Ishikawa (cell line): ENCODE measurements around the gene TBXAS1.

ENCODE experiments used
- CEBPB ChIP-seq: IDR thresholded peaks from 2 replicates; pipeline ENCODE4 v1.6.1; 2012
- CREB1 ChIP-seq: IDR thresholded peaks from 2 replicates; pipeline ENCODE4 v1.6.1; 2012; ENCODE audit warnings: low read depth
- EGR1 ChIP-seq: IDR thresholded peaks from 2 replicates; pipeline ENCODE4 v1.6.1; 2012
- EP300 ChIP-seq: IDR thresholded peaks from 2 replicates; pipeline ENCODE4 v1.6.1; 2012; ENCODE audit warnings: borderline replicate concordance
- FOXM1 ChIP-seq: IDR thresholded peaks from 2 replicates; pipeline ENCODE4 v1.6.1; 2012; ENCODE audit warnings: low read depth, borderline replicate concordance
- MAX ChIP-seq: IDR thresholded peaks from 2 replicates; pipeline ENCODE4 v1.6.1; 2012
- NFIC ChIP-seq: IDR thresholded peaks from 2 replicates; pipeline ENCODE4 v1.6.1; 2012
- RAD21 ChIP-seq: IDR thresholded peaks from 2 replicates; pipeline ENCODE4 v1.6.1; 2012; ENCODE audit warnings: low read depth
- TAF1 ChIP-seq: IDR thresholded peaks from 2 replicates; pipeline ENCODE4 v1.6.1; 2012; ENCODE audit warnings: low read depth, mild to moderate bottlenecking
- TCF12 ChIP-seq: IDR thresholded peaks from 2 replicates; pipeline ENCODE4 v1.6.1; 2012; ENCODE audit warnings: low read depth
- TEAD4 ChIP-seq: IDR thresholded peaks from 2 replicates; pipeline ENCODE4 v1.6.1; 2012
- YY1 ChIP-seq: IDR thresholded peaks from 2 replicates; pipeline ENCODE4 v1.6.1; 2012; ENCODE audit warnings: low read depth
- ZBTB7A ChIP-seq: IDR thresholded peaks from 2 replicates; pipeline ENCODE4 v1.6.1; 2012; ENCODE audit warnings: low read depth
- TF ChIP-seq, protein P1 (sequence below): IDR thresholded peaks from 2 replicates; pipeline ENCODE4 v1.6.1; 2012
- TF ChIP-seq, protein P2 (sequence below): IDR thresholded peaks from 2 replicates; pipeline ENCODE4 v1.6.1; 2012; ENCODE audit warnings: low read depth, mild to moderate bottlenecking

Gene TBXAS1

GRCh38 chr7:139884441-139884840 lies 55.4 kb downstream of the TBXAS1 start:
- TF ChIP-seq MAX (no peak), EGR1 (no peak), TAF1 (no peak), TEAD4 (no peak), ZBTB7A (no peak), NFIC (no peak), CEBPB (no peak), EP300 (no peak), CREB1 (no peak), YY1 (no peak), TCF12 (no peak), FOXM1 (no peak), RAD21 (no peak)
- TF ChIP-seq, protein P1, sequence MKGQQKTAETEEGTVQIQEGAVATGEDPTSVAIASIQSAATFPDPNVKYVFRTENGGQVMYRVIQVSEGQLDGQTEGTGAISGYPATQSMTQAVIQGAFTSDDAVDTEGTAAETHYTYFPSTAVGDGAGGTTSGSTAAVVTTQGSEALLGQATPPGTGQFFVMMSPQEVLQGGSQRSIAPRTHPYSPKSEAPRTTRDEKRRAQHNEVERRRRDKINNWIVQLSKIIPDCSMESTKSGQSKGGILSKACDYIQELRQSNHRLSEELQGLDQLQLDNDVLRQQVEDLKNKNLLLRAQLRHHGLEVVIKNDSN = no peak
- TF ChIP-seq, protein P2, sequence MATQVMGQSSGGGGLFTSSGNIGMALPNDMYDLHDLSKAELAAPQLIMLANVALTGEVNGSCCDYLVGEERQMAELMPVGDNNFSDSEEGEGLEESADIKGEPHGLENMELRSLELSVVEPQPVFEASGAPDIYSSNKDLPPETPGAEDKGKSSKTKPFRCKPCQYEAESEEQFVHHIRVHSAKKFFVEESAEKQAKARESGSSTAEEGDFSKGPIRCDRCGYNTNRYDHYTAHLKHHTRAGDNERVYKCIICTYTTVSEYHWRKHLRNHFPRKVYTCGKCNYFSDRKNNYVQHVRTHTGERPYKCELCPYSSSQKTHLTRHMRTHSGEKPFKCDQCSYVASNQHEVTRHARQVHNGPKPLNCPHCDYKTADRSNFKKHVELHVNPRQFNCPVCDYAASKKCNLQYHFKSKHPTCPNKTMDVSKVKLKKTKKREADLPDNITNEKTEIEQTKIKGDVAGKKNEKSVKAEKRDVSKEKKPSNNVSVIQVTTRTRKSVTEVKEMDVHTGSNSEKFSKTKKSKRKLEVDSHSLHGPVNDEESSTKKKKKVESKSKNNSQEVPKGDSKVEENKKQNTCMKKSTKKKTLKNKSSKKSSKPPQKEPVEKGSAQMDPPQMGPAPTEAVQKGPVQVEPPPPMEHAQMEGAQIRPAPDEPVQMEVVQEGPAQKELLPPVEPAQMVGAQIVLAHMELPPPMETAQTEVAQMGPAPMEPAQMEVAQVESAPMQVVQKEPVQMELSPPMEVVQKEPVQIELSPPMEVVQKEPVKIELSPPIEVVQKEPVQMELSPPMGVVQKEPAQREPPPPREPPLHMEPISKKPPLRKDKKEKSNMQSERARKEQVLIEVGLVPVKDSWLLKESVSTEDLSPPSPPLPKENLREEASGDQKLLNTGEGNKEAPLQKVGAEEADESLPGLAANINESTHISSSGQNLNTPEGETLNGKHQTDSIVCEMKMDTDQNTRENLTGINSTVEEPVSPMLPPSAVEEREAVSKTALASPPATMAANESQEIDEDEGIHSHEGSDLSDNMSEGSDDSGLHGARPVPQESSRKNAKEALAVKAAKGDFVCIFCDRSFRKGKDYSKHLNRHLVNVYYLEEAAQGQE = no peak

DNA sequence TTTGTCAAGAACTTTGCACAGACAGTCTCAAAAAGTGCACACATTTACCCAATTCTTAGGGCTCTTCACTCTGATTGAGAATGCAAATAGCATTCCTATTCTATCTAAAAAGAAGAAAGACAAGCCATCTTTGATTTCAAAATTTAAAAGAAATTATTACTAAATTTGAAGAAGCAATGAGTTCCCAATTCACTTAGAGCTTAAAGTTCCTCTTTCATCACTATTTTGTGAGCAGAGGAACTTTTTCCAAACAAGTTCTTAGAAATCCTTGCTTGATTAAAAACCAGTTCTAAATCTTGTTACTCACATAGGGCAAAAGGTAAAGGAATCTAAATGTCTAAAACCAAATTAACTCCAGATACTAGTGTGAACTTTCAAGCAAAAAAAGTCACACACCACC lies 56.4 kb downstream of the TBXAS1 start:
- TF ChIP-seq FOXM1 (no peak), TAF1 (no peak), TEAD4 (no peak), EGR1 (no peak), TCF12 (no peak)
- TF ChIP-seq, protein P1 = no peak
- TF ChIP-seq, protein P2 = no peak

- TF ChIP-seq CREB1 (no peak), CEBPB (no peak), YY1 (no peak), ZBTB7A (no peak), FOXM1 (no peak)
- TF ChIP-seq, protein P1 = no peak
Measured at GRCh38 chr7:139886206-139886605, 57.1 kb downstream of the TBXAS1 start.

DNA sequence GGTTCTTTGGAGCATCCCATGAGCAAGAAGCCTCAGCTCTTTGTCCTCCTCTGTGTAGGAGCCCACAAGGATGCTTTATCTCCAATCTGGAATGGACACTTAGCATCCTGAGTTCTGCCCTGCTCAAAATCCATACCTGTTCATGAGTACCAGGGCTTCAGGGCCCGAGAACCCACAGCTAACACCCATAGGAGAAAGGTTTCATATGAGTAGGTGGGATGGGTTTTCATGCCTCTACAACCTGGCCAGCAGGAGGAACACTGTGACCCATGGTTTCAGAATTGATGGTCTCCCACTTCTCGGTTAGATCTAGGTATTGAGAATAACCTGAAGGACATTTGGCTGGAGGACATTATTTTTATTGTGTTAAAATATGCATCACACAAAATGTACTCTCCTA lies 57.8 kb downstream of the TBXAS1 start:
- TF ChIP-seq ZBTB7A (no peak), EP300 (no peak), TCF12 (no peak), MAX (no peak), RAD21 (no peak), TEAD4 (no peak), FOXM1 (no peak), NFIC (no peak), YY1 (no peak), CEBPB (no peak), TAF1 (no peak)
- TF ChIP-seq, protein P2 = no peak
- TF ChIP-seq, protein P1 = no peak
